Measurements from ENCODE around the gene DUSP7. TPM values are rescaled to one million over a fixed set of nuclear protein-coding genes. Genes with fewer than 3 reads are reported as not detected.

Gene DUSP7
- total RNA-seq, 1 donor from 2014 or later = 40.7 TPM

GRCh38 chr3:52030714-52031310, 25.6 kb downstream of the DUSP7 start:
- intact Hi-C loops (cut with micrococcal nuclease) = no loop called here

- intact Hi-C loops (cut with micrococcal nuclease) = no loop called here
Observed at GRCh38 chr3:52029535-52029934, 26.8 kb downstream of the DUSP7 start.

- intact Hi-C loops (cut with micrococcal nuclease) = no loop called here
Observed at GRCh38 chr3:52029053-52029452, 27.3 kb downstream of the DUSP7 start.

GRCh38 chr3:52028572-52028971, 27.8 kb downstream of the DUSP7 start:
- intact Hi-C loops (cut with micrococcal nuclease) = no loop called here

- intact Hi-C loops (cut with micrococcal nuclease) = no loop called here
Observed at GRCh38 chr3:52026041-52026440, 30.3 kb downstream of the DUSP7 start.

GRCh38 chr3:52025453-52025852, 30.9 kb downstream of the DUSP7 start:
- intact Hi-C loops (cut with micrococcal nuclease) = no loop called here

- intact Hi-C loops (cut with micrococcal nuclease) = no loop called here
Observed at GRCh38 chr3:52024765-52025452, 31.5 kb downstream of the DUSP7 start.

- intact Hi-C loops (cut with micrococcal nuclease) = no loop called here
Observed at GRCh38 chr3:52023860-52024764, 32.3 kb downstream of the DUSP7 start.

- intact Hi-C loops (cut with micrococcal nuclease) = no loop called here
Observed at GRCh38 chr3:52023101-52023770, 33.1 kb downstream of the DUSP7 start.

GRCh38 chr3:52022323-52023100, 33.9 kb downstream of the DUSP7 start:
- intact Hi-C loops (cut with micrococcal nuclease) = no loop called here

GRCh38 chr3:52021489-52022268, 34.7 kb downstream of the DUSP7 start:
- intact Hi-C loops (cut with micrococcal nuclease) = no loop called here

GRCh38 chr3:52020796-52021195, 35.6 kb downstream of the DUSP7 start:
- intact Hi-C loops (cut with micrococcal nuclease) = no loop called here

GRCh38 chr3:52019352-52020080, 36.9 kb downstream of the DUSP7 start:
- intact Hi-C loops (cut with micrococcal nuclease) = no loop called here

GRCh38 chr3:52018319-52019000, 37.9 kb downstream of the DUSP7 start:
- intact Hi-C loops (cut with micrococcal nuclease) = no loop called here

- intact Hi-C loops (cut with micrococcal nuclease) = no loop called here
Observed at GRCh38 chr3:52017586-52017985, 38.8 kb downstream of the DUSP7 start.

- intact Hi-C loops (cut with micrococcal nuclease) = no loop called here
Observed at GRCh38 chr3:52015438-52016228, 40.7 kb downstream of the DUSP7 start.

GRCh38 chr3:52014613-52015012, 41.8 kb downstream of the DUSP7 start:
- intact Hi-C loops (cut with micrococcal nuclease) = no loop called here

All from T-helper 1 cell treated with Interleukin-12 subunit alpha and Interleukin-12 subunit beta and Interleukin-4 antibody, amounts not matched to agents 30 ng/mL and 1 ng/mL, for 36 hours (primary cell).